Measurements from ENCODE around the gene PKP3. TPM values are rescaled to one million over a fixed set of nuclear protein-coding genes. Genes with fewer than 3 reads are reported as not detected.
"Not testable (repeated sequence)": the region's sequence is repeated elsewhere in the genome, so short reads cannot be mapped to it uniquely, and the experiment has no call there.

Gene PKP3
- total and polyA plus RNA-seq, 9 of the 15 experiments (the other 6 are each of a cell fraction or from before 2014, with no cell fraction given) = 0.11 to 110 (median 30.7) TPM

GRCh38 chr11:434999-435740, 41.2 kb downstream of the PKP3 start:
- H2AFZ ChIP-seq (ENCODE audit: low read depth, low read length); H3K9me3 ChIP-seq (replicated peaks; ENCODE audit: control insufficient read depth, insufficient read depth, low read depth, low read length); H4K20me1 ChIP-seq (replicated peaks; ENCODE audit: control insufficient read depth, insufficient read depth, low read length); H3K9ac ChIP-seq (ENCODE audit: insufficient read depth in 1 of 2, low read depth in 2 of 2, low read length in 2 of 2); H3K27me3 ChIP-seq (ENCODE audit: control insufficient read depth in 2 of 2, insufficient read depth in 2 of 2, low read length in 2 of 2); H3K4me2 ChIP-seq (ENCODE audit: insufficient read depth, low read length); H3K9me1 ChIP-seq (ENCODE audit: control insufficient read depth, insufficient read depth, low read length); H3K79me2 ChIP-seq (ENCODE audit: control insufficient read depth, insufficient read depth, low read length); CTCF ChIA-PET (ENCODE audit: low intra/inter-chr PET ratio); H3K27ac ChIP-seq (ENCODE audit: extremely low read depth, low read depth, low read length); DNase-seq (ENCODE audit: extremely low read depth in 1 of 4, low spot score in 3 of 4); H3K36me3 ChIP-seq (ENCODE audit: control insufficient read depth, insufficient read depth, low read length); POLR2A ChIA-PET; H3K4me3 ChIP-seq; FAIRE-seq; in situ Hi-C loops (cut with MboI); intact Hi-C loops (cut with micrococcal nuclease); BruUV-seq (replicated peaks): not testable (repeated sequence)
- peaks cover 0 to 51% of the 10 kb centered on the region in 2 experiments; a peak in 2 of 5 replicates for H3K4me1 ChIP-seq (replicated peaks in 1 of 2; ENCODE audit: control insufficient read depth in 2 of 2, insufficient read depth in 2 of 2, low read length in 2 of 2)
- ATAC-seq = peak; percentile 18; the same call in 1 of the 3 replicates
- TF ChIP-seq HMBOX1 (IDR thresholded peaks at IDR 0.05) = peak; percentile 91
- 81% methylated on average over 1 of the region's 1 CpG for WGBS (ENCODE audit: insufficient coverage, low coverage, missing lambda C conversion rate)

- DNase-seq (ENCODE audit: extremely low read depth in 1 of 4, low spot score in 3 of 4) (no peak), FAIRE-seq (no peak), ATAC-seq (no peak)
- H2AFZ ChIP-seq (ENCODE audit: low read depth, low read length) = no peak overlapping the region
- peaks cover 2 to 65% of the 10 kb centered on the region in 2 experiments; a peak in 3 of 5 replicates for H3K4me1 ChIP-seq (replicated peaks in 1 of 2; ENCODE audit: control insufficient read depth in 2 of 2, insufficient read depth in 2 of 2, low read length in 2 of 2)
- no peaks in the 10 kb centered on the region for H3K79me2 ChIP-seq (ENCODE audit: control insufficient read depth, insufficient read depth, low read length)
- no peak overlapping the region for H3K27ac ChIP-seq (ENCODE audit: extremely low read depth, low read depth, low read length)
- WGBS (ENCODE audit: insufficient coverage, low coverage, missing lambda C conversion rate) = 45% methylated on average over 16 of the region's 17 CpGs
- no peak overlapping the region for H3K9ac ChIP-seq (ENCODE audit: insufficient read depth in 1 of 2, low read depth in 2 of 2, low read length in 2 of 2)
- ChIA-PET POLR2A (interaction anchor here (0.9 kb wide), 1 partner anchor 11 kb away, joined by 3 read pairs; no protein-coding TSS in a partner anchor), CTCF (ENCODE audit: low intra/inter-chr PET ratio) (no interaction called here)
- no peak overlapping the region for H3K4me2 ChIP-seq (ENCODE audit: insufficient read depth, low read length)
- no peaks in the 10 kb centered on the region for H3K36me3 ChIP-seq (ENCODE audit: control insufficient read depth, insufficient read depth, low read length)
- intact Hi-C loops (cut with micrococcal nuclease) (no loop called here), in situ Hi-C loops (cut with MboI) (no loop called here)
- no TSS peak for BruUV-seq (replicated peaks)
- no peaks in the 10 kb centered on the region for H4K20me1 ChIP-seq (replicated peaks; ENCODE audit: control insufficient read depth, insufficient read depth, low read length)
- H3K4me3 ChIP-seq = no peak overlapping the region
- H3K9me1 ChIP-seq (ENCODE audit: control insufficient read depth, insufficient read depth, low read length) = no peaks in the 10 kb centered on the region
- TF ChIP-seq CHD1 (IDR thresholded peaks at IDR 0.05; ENCODE audit: low read length) (no peak), ZNF740 (CRISPR knock-in tag; IDR thresholded peaks at IDR 0.05) (peak; percentile 30; the same call in 1 of the 2 replicates), ZNF740 (tag; IDR thresholded peaks at IDR 0.05) (no peak)
- peaks cover 4% of the 10 kb centered on the region; the same call in 1 of the 2 replicates for H3K9me3 ChIP-seq (replicated peaks; ENCODE audit: control insufficient read depth, insufficient read depth, low read depth, low read length)
- no peaks in the 10 kb centered on the region for H3K27me3 ChIP-seq (ENCODE audit: control insufficient read depth in 2 of 2, insufficient read depth in 2 of 2, low read length in 2 of 2)
These were observed 43.3 kb downstream of the PKP3 start for GRCh38 chr11:437228-437870.

Measured in K562 (cell line).